SH-SY5Y (cell line): ENCODE results near the gene REXO1.

Experiments
- GATA2 ChIP-seq: IDR thresholded peaks from 2 replicates; pipeline ENCODE4 v1.6.1; 2011; ENCODE audit warnings: mild to moderate bottlenecking, low read depth, low read length
- GATA3 ChIP-seq: IDR thresholded peaks from 2 replicates; pipeline ENCODE4 v1.6.1; 2011; ENCODE audit warnings: low read depth, mild to moderate bottlenecking, low read length, moderate library complexity

Gene REXO1

DNA sequence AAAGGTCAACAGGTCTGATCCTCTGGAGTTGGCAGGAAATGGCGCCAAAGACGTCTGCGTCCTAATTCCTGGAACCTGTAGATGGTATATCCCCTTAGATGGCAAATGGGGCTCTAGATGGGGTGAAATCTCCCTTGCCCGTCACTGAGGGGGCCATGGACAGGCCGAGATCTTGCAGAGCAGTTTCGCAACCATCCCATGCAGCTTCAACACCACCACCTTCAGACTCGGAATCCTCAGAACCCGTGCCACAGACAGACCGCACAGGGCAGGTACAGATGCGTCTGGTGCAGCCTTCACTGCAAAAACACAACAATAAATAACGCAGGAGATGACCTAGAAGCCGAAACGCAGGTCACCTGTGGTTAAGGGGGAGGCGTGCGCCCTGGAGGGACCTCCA, 17.7 kb downstream of the REXO1 start:
- TF ChIP-seq GATA2 = no peak
- TF ChIP-seq GATA3 = no peak

GRCh38 chr19:1829958-1830357, 18.3 kb downstream of the REXO1 start:
- TF ChIP-seq GATA2 (no peak), GATA3 (no peak)

GRCh38 chr19:1828279-1829238, 19.7 kb downstream of the REXO1 start:
- TF ChIP-seq GATA2 (no peak), GATA3 (no peak)

- TF ChIP-seq GATA3 = no peak
- no peak for TF ChIP-seq GATA2
Observed at GRCh38 chr19:1827566-1828278, 20.6 kb downstream of the REXO1 start.

GRCh38 chr19:1826557-1827521, 21.4 kb downstream of the REXO1 start:
- TF ChIP-seq GATA2 = no peak
- no peak for TF ChIP-seq GATA3

DNA sequence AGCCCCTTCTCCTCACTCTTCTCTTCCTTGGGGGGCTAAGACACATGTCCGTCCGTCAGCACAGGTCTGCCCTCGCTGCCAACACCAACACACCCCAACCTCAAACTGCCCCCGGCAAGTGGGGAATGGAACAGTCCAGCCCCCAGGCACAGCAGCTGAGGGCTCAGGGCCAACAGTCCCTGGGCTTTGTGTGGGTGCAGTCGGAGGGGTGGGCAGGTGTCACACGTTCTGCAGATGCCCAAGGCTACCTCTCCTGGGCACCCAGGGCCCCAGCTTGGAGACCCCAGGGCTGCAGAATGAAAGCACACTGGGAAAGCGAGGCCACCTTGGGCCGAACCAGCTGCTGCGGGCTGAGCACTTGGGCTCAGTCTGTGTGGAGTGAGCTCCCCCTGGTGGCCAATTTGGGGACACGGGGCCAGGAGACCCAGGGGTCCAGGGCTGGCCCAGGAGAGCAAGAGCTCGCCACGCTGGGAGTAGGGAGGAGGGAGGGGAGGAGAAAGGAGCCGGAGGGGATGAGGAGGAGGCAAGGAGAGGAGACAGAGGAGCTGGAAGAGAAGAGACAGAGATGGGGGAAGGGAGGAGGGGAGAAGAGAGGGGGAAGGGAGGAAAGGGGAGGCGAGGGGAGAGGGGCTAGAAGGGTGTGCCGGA, 22.2 kb downstream of the REXO1 start:
- TF ChIP-seq GATA2 (no peak), GATA3 (no peak)

GRCh38 chr19:1824252-1824622, 24.0 kb downstream of the REXO1 start:
- no peak for TF ChIP-seq GATA2
- no peak for TF ChIP-seq GATA3

DNA sequence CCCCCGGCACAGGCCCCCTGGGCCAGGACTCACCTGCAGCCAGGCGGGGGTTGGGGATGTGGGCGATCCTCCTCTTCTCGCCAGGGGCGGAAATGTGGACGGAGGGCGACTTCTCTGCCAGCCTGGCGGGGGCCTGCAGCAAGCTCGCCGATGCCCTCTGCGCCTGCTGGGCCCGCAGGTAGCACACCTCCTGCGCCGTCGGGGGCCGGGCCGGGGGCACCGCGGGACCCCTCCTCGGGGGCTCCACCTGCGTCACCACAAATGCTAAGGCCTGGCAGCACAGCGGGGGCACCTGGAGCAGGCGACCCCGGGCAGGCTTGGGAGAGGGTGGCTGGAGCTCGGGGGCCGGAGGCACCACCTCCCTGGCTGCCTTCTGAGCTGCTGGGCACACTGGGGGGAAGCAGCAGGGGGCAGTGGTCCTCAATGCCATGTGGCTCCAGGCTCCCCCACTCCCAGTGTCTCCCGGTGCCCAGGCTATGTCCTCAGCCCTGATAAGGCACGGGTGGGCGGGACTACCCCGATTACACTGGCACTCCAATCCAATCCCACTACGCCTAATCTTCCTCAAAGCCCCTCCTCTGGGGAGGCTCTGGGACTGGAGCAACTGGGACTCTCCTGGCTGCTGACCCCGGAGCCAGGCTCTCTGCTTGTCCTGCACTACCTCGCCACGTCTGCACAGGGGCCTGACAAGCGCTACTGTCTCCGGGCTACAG, 24.6 kb downstream of the REXO1 start:
- TF ChIP-seq GATA2 (no peak), GATA3 (no peak)

- TF ChIP-seq GATA2 = no peak
- no peak for TF ChIP-seq GATA3
Observed at GRCh38 chr19:1823020-1823419, 25.3 kb downstream of the REXO1 start.

DNA sequence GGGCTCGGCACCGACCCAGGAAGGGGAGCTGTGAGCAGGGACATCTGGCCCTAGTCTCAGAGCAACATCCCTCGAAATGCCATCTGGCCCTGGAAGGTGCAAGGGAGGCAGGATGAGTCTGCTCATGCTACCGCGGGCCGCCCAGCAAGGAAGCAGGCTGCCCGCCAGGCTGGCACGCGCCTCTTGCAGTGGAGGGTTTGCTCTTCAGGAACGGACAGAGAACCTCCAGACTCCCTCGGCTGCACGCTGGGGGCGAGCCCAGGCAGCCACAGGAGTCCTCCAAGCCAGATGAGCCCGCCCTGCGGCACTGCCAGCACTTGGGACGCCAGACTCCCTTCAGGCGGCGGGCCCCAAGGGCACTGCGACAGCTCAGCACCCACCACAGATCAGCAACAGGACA, 26.1 kb downstream of the REXO1 start:
- TF ChIP-seq GATA2 (no peak), GATA3 (no peak)

GRCh38 chr19:1819341-1820255, 28.7 kb downstream of the REXO1 start:
- no peak for TF ChIP-seq GATA2
- no peak for TF ChIP-seq GATA3
